Measurements from ENCODE around the gene DMBX1. TPM values are rescaled to one million over a fixed set of nuclear protein-coding genes. Genes with fewer than 3 reads are reported as not detected.

The DMBX1 gene
- total and polyA plus RNA-seq, 9 of the 15 experiments (the other 6 are each of a cell fraction or from before 2014, with no cell fraction given) = 0.25 to 4.3 (median 1.0) TPM

DNA sequence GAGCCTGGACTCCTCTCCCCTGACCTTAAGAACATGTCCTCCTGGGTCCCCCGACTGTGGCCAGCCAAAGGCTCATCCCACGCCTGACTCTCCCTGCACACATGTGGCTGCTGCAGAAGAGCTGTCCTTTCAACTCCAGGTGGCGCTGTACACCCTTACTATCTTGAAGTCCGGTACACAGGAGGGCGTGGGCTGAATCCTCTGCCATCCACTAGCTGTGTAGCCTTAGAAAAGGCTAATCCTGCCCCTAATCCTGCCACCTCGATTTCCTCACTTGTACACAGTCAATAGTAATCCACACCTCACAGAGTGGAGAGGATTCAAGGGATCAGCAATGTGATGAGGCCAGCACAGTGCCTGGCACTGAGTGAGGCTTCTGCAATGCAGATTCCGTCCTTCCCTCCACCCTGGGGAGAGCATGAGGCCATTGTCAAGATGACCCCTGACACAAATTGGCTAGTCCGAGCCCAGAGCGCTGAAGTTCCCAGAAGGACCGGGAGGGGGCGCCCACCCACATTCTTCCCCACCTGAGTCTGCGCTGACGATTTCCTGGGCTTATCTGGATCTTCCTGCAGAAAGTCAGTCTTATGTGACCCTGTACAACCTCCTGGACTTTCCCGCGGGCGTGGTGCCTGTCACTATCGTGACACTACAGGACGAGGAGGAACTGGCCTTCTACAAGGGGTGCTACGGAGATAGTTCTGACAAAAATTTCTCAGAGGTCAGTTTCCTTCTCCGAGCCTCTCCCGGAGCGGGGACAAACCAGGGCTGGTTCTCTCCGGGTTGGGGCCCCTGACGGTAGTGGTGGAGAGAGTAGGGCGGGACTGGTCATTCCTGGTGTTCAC lies 47.1 kb upstream of the DMBX1 start (continued):
- TF ChIP-seq ZNF318 (IDR thresholded peaks at IDR 0.05; ENCODE audit: borderline replicate concordance in 1 of 2, low read depth in 1 of 2) (peak in 1 of 2 experiments; percentile 85; a peak in 2 of 4 replicates), RUNX1 (IDR thresholded peaks at IDR 0.05; ENCODE audit: low read depth) (no peak), NCOR1 (IDR thresholded peaks at IDR 0.05) (peak; percentile 84), MCM2 (IDR thresholded peaks at IDR 0.05; ENCODE audit: low read depth) (no peak), SRSF7 (optimal IDR thresholded peaks at IDR 0.05; ENCODE audit: low read depth, low read length) (no peak), NONO (IDR thresholded peaks at IDR 0.05; ENCODE audit: low read depth in 2 of 2, low read length in 1 of 2) (peak in 1 of 2 experiments; percentile 69; a peak in 1 of 4 replicates), FOXM1 (IDR thresholded peaks at IDR 0.05; ENCODE audit: low read depth) (peak; percentile 20), FOXM1 (CRISPR knock-in tag; IDR thresholded peaks at IDR 0.05; ENCODE audit: low read depth) (peak; percentile 87; the same call in 1 of the 2 replicates), FOXJ2 (tag; IDR thresholded peaks at IDR 0.05) (no peak; the same call in none of the 2 replicates), ZNF76 (CRISPR knock-in tag; IDR thresholded peaks at IDR 0.05; ENCODE audit: borderline replicate concordance) (no peak), ZNF174 (CRISPR knock-in tag; IDR thresholded peaks at IDR 0.05) (no peak), BRD9 (IDR thresholded peaks at IDR 0.05; ENCODE audit: low read depth, partially characterized antibody) (peak; percentile 98), PHTF2 (CRISPR knock-in tag; IDR thresholded peaks at IDR 0.05) (no peak), ZNF551 (CRISPR knock-in tag; IDR thresholded peaks at IDR 0.05) (no peak), RBM17 (IDR thresholded peaks at IDR 0.05; ENCODE audit: borderline replicate concordance, low read depth, low read length) (no peak), ATF7 (IDR thresholded peaks at IDR 0.05) (peak; percentile 95), SREBF2 (CRISPR knock-in tag; IDR thresholded peaks at IDR 0.05) (no peak), ETS2 (tag; IDR thresholded peaks at IDR 0.05; ENCODE audit: borderline replicate concordance, poor library complexity, severe bottlenecking) (no peak), EZH2 (IDR thresholded peaks at IDR 0.05; ENCODE audit: borderline replicate concordance, low read depth, low read length) (no peak), MBD2 (IDR thresholded peaks at IDR 0.05; ENCODE audit: borderline replicate concordance, low read depth) (0 out of 2 replicates have a peak, but pooled peaks have one; percentile 23)
